Caco-2 (cell line): ENCODE data around the gene MAP3K19. TPM values are rescaled to one million over a fixed set of nuclear protein-coding genes. Genes with fewer than 3 reads are reported as not detected.

Experiments
- BruUV-seq: library from RNA; stranded (reverse); fragments of 400-500 nt; replicated peaks from 2 replicates; lab custom pipeline; 2021; lab: Mats Ljungman, UMichigan
- CTCF ChIA-PET: fragments of 300-600 bp; sonication (Branson Sonifier 250); formaldehyde crosslinking; loops from one replicate; lab custom pipeline; 2022; ENCODE audit warnings: antibody characterized with exemption; lab: Charles Lee
- POLR2A ChIA-PET: fragments of 300-600 bp; sonication (Branson Sonifier 250); formaldehyde crosslinking; loops from one replicate; lab custom pipeline; 2022; ENCODE audit warnings: antibody characterized with exemption; lab: Charles Lee
- DNase-seq, 2 experiments: peaks; one replicate each; pipeline versions ENCODE4 v3.0.0 to v3.0.0-alpha.2; 2020 to 2022
- H3K27me3 ChIP-seq: replicated peaks from 2 replicates; pipeline ENCODE4 v1.6.0; 2011; ENCODE audit warnings: low read length; ENCODE audit not compliant: control insufficient read depth, insufficient read depth
- H3K36me3 ChIP-seq: 2 replicates; pipeline ENCODE4 v1.5.1; 2011; ENCODE audit warnings: low read length; ENCODE audit not compliant: control insufficient read depth, insufficient read depth
- H3K4me1 ChIP-seq: fragments of 250-450 bp; sonication (Bioruptor Pico); 2 replicates; pipeline ENCODE4 v1.5.1; 2020; ENCODE audit warnings: mild to moderate bottlenecking
- H3K4me3 ChIP-seq: 2 replicates; pipeline ENCODE4 v1.5.1; 2011; ENCODE audit warnings: low read depth, mild to moderate bottlenecking, control low read depth, low read length
- H3K9me3 ChIP-seq: fragments of 250-450 bp; sonication (Bioruptor Pico); 2 replicates; pipeline ENCODE4 v1.5.1; 2020; ENCODE audit warnings: mild to moderate bottlenecking, moderate library complexity
- H3K27ac Mint-ChIP-seq: one replicate; pipeline ENCODE4 v1.8.0; 2022; ENCODE audit warnings: mixed read lengths; ENCODE audit not compliant: unreplicated experiment
- H3K27me3 Mint-ChIP-seq: one replicate; pipeline ENCODE4 v1.8.0; 2022; ENCODE audit warnings: mixed read lengths; ENCODE audit not compliant: insufficient read depth, unreplicated experiment
- H3K36me3 Mint-ChIP-seq: one replicate; pipeline ENCODE4 v1.8.0; 2022; ENCODE audit warnings: mild to moderate bottlenecking, mixed read lengths; ENCODE audit not compliant: insufficient read depth, unreplicated experiment
- H3K4me1 Mint-ChIP-seq: one replicate; pipeline ENCODE4 v1.8.0; 2022; ENCODE audit warnings: low read depth, mixed read lengths; ENCODE audit not compliant: unreplicated experiment
- H3K4me3 Mint-ChIP-seq: one replicate; pipeline ENCODE4 v1.8.0; 2022; ENCODE audit warnings: mild to moderate bottlenecking, moderate library complexity, mixed read lengths; ENCODE audit not compliant: unreplicated experiment
- H3K9me3 Mint-ChIP-seq: one replicate; pipeline ENCODE4 v1.8.0; 2022; ENCODE audit warnings: mixed read lengths; ENCODE audit not compliant: unreplicated experiment
- CTCF ChIP-seq, 2 experiments: fragments of 200-600 bp in 1 of 2; IDR thresholded peaks; 1 replicate in 1 of 2; 2 replicates in 1 of 2; pipeline versions ENCODE4 v1.5.1 to v1.8.0; 2011 to 2022; ENCODE audit warnings: antibody characterized with exemption in 1 of 2, control low read depth in 1 of 2, inconsistent platforms in 1 of 2, low read depth in 1 of 2, low read length in 1 of 2, mild to moderate bottlenecking in 1 of 2, moderate library complexity in 1 of 2; ENCODE audit not compliant: insufficient read depth in 1 of 2, severe bottlenecking in 1 of 2, unreplicated experiment in 1 of 2
- intact Hi-C: fragments of 100-400 bp; cut with micrococcal nuclease; formaldehyde crosslinking; loops from one replicate; pipeline ENCODE4 v1.10.0; 2022; ENCODE audit not compliant: unreplicated experiment
- total RNA-seq: library from RNA; stranded (reverse); gene quantifications from 2 replicates; pipeline ENCODE4 v1.2.3, GENCODE V29; 2022

Gene MAP3K19
- total RNA-seq, 1 experiment from 2014 or later: not detected

GRCh38 chr2:134933732-134934131 is 113.5 kb downstream of the MAP3K19 start:
- BruUV-seq: no TSS peak
- no peaks in the 10 kb centered on the region for H3K36me3 ChIP-seq
- ChIA-PET CTCF (no interaction called here), POLR2A (no interaction called here)
- H3K9me3 ChIP-seq: no peaks in the 10 kb centered on the region
- no peak overlapping the region for H3K4me3 ChIP-seq
- no peaks in the 10 kb centered on the region for H3K27me3 ChIP-seq
- intact Hi-C loops: no loop called here
- Mint-ChIP-seq H3K27ac (no peak overlapping the region), H3K4me3 (no peak overlapping the region), H3K27me3 (no peaks in the 10 kb centered on the region), H3K9me3 (no peaks in the 10 kb centered on the region), H3K4me1 (peaks cover 19% of the 10 kb centered on the region), H3K36me3 (peaks cover 51% of the 10 kb centered on the region)
- no peak for TF ChIP-seq CTCF (IDR thresholded peaks at IDR 0.05; ENCODE audit: insufficient read depth in 1 of 2, low read depth in 1 of 2, low read length in 1 of 2, severe bottlenecking in 1 of 2, unreplicated experiment in 1 of 2)
- no peak for DNase-seq
- H3K4me1 ChIP-seq: peaks cover 15% of the 10 kb centered on the region

- BruUV-seq: no TSS peak
- Histone ChIP-seq H3K27me3 (no peaks in the 10 kb centered on the region), H3K9me3 (no peaks in the 10 kb centered on the region), H3K4me3 (no peak overlapping the region), H3K36me3 (no peaks in the 10 kb centered on the region), H3K4me1 (peaks cover 15% of the 10 kb centered on the region)
- no peaks in the 10 kb centered on the region for H3K9me3 Mint-ChIP-seq
- ChIA-PET POLR2A (no interaction called here), CTCF (no interaction called here)
- TF ChIP-seq CTCF (IDR thresholded peaks at IDR 0.05; ENCODE audit: insufficient read depth in 1 of 2, low read depth in 1 of 2, low read length in 1 of 2, severe bottlenecking in 1 of 2, unreplicated experiment in 1 of 2): no peak
- no peak for DNase-seq
- no peaks in the 10 kb centered on the region for H3K27me3 Mint-ChIP-seq
- intact Hi-C loops: no loop called here
- H3K4me3 Mint-ChIP-seq: no peak overlapping the region
- H3K36me3 Mint-ChIP-seq: peaks cover 52% of the 10 kb centered on the region
- no peak overlapping the region for H3K27ac Mint-ChIP-seq
- H3K4me1 Mint-ChIP-seq: peaks cover 19% of the 10 kb centered on the region
Measured at GRCh38 chr2:134932864-134933526, 114.3 kb downstream of the MAP3K19 start.

- CTCF ChIA-PET: no interaction called here
- intact Hi-C loops: no loop called here
- DNase-seq: no peak
- no peak overlapping the region for H3K27ac Mint-ChIP-seq
- no peaks in the 10 kb centered on the region for H3K9me3 Mint-ChIP-seq
- no peak overlapping the region for H3K4me3 Mint-ChIP-seq
- Histone ChIP-seq H3K4me3 (no peak overlapping the region), H3K9me3 (no peaks in the 10 kb centered on the region), H3K36me3 (0 out of 2 replicates have a peak, but pooled peaks cover 2% of the 10 kb centered on the region), H3K27me3 (no peaks in the 10 kb centered on the region), H3K4me1 (0 out of 2 replicates have a peak, but pooled peaks cover under 1% of the 10 kb centered on the region)
- no peak for TF ChIP-seq CTCF (IDR thresholded peaks at IDR 0.05; ENCODE audit: insufficient read depth in 1 of 2, low read depth in 1 of 2, low read length in 1 of 2, severe bottlenecking in 1 of 2, unreplicated experiment in 1 of 2)
- no TSS peak for BruUV-seq
- POLR2A ChIA-PET: no interaction called here
- H3K36me3 Mint-ChIP-seq: peaks cover 46% of the 10 kb centered on the region
- no peaks in the 10 kb centered on the region for H3K27me3 Mint-ChIP-seq
- peaks cover 19% of the 10 kb centered on the region for H3K4me1 Mint-ChIP-seq
Measured at GRCh38 chr2:134927195-134927594, 120.1 kb downstream of the MAP3K19 start.
